GM12878 (cell line): ENCODE data around the gene AP3M1. TPM values are rescaled to one million over a fixed set of nuclear protein-coding genes. Genes with fewer than 3 reads are reported as not detected.

Experiments
- ASH2L ChIP-seq: fragments of 300-600, 200-600 bp; sonication (generic); IDR thresholded peaks from 2 replicates; pipeline ENCODE4 v1.6.1; 2017; ENCODE audit warnings: low read depth, mild to moderate bottlenecking, borderline replicate concordance
- CEBPB ChIP-seq, 2 experiments: fragments of 150-350 bp in 1 of 2; IDR thresholded peaks; 2 replicates each; pipeline ENCODE4 v1.6.1; 2012 to 2014; ENCODE audit warnings: low read depth in 2 of 2, low read length in 2 of 2, borderline replicate concordance in 1 of 2, inconsistent platforms in 1 of 2
- CREM ChIP-seq: IDR thresholded peaks from 2 replicates; pipeline ENCODE4 v1.6.1; 2014; ENCODE audit warnings: antibody characterized with exemption, low read depth
- DPF2 ChIP-seq: fragments of 450-650 bp; IDR thresholded peaks from 2 replicates; pipeline ENCODE4 v1.6.1; 2017; ENCODE audit warnings: mild to moderate bottlenecking
- EP300 ChIP-seq, 2 experiments: fragments of 150-350 bp in 1 of 2; IDR thresholded peaks; 2 replicates each; pipeline ENCODE4 v1.6.1; 2011 to 2012; ENCODE audit warnings: low read depth in 2 of 2, low read length in 2 of 2, borderline replicate concordance in 1 of 2, improper control_type of control experiment in 1 of 2, inconsistent platforms in 1 of 2; ENCODE audit not compliant: control insufficient read depth in 1 of 2
- GATAD2B ChIP-seq: fragments of 450-650 bp; conservative IDR thresholded peaks from 2 replicates; pipeline ENCODE4 v1.6.1; 2017; ENCODE audit warnings: low read depth, mild to moderate bottlenecking, moderate library complexity
- HDAC6 ChIP-seq: fragments of 200-600 bp; sonication (generic); IDR thresholded peaks from one replicate; pipeline ENCODE4 v1.8.0; 2017; ENCODE audit warnings: antibody characterized with exemption; ENCODE audit not compliant: unreplicated experiment
- NFYA ChIP-seq: IDR thresholded peaks from 2 replicates; pipeline ENCODE4 v1.6.1; 2011; ENCODE audit warnings: low read depth, mild to moderate bottlenecking, low read length, improper control_type of control experiment, borderline replicate concordance
- NR2C1 ChIP-seq: fragments of 450-650 bp; IDR thresholded peaks from 2 replicates; pipeline ENCODE4 v1.6.1; 2017; ENCODE audit warnings: antibody characterized with exemption, mild to moderate bottlenecking, moderate library complexity
- NR2C2 ChIP-seq: IDR thresholded peaks from 2 replicates; pipeline ENCODE4 v1.6.1; 2011; ENCODE audit warnings: borderline replicate concordance, low read depth; ENCODE audit not compliant: control insufficient read depth, insufficient read length
- SMAD5 ChIP-seq: IDR thresholded peaks from 2 replicates; pipeline ENCODE4 v1.6.1; 2016; ENCODE audit warnings: antibody characterized with exemption, low read depth
- ZNF24 ChIP-seq: fragments of 450-650 bp; IDR thresholded peaks from 2 replicates; pipeline ENCODE4 v1.6.1; 2017; ENCODE audit warnings: antibody characterized with exemption, mild to moderate bottlenecking
- ZNF384 ChIP-seq: IDR thresholded peaks from 2 replicates; pipeline ENCODE4 v1.6.1; 2012; ENCODE audit warnings: low read depth, mild to moderate bottlenecking, low read length, improper control_type of control experiment, borderline replicate concordance
- polyA plus RNA-seq, 11 experiments: library from polyadenylated mRNA; depleted of rRNA in 4 of 11; unstranded in 6 of 11; stranded (reverse) in 5 of 11; fragments of >200 nt; fragmentation: Nextera tagmentation in 4 of 11; fragmentation: Illumina TruSeq in 1 of 11; extraction: Ambion mirVana in 4 of 11; extraction: Trizol in 1 of 11; gene quantifications; 1 replicate in 1 of 11; 2 replicates in 10 of 11; pipeline versions ENCODE4 v1.2.1 to v1.2.3, GENCODE V29; 2011 to 2016; ENCODE audit warnings: inconsistent platforms in 2 of 11, missing spikeins in 2 of 11, low read depth in 1 of 11
- total RNA-seq, 4 experiments: library from RNA; depleted of rRNA in 3 of 4; stranded (reverse); fragments of >200 nt in 3 of 4; fragmentation: Illumina TruSeq in 1 of 4; extraction: Trizol in 1 of 4; gene quantifications; 2 replicates each; pipeline versions ENCODE4 v1.2.1 to v1.2.3, GENCODE V29; 2013 to 2021
- TF ChIP-seq, protein P1 (sequence below): IDR thresholded peaks from 2 replicates; pipeline ENCODE4 v1.6.1; 2011; ENCODE audit warnings: low read depth, low read length, improper control_type of control experiment, borderline replicate concordance
- TF ChIP-seq, protein P2 (sequence below): fragments of 450-650 bp; IDR thresholded peaks from 2 replicates; pipeline ENCODE4 v1.6.1; 2017; ENCODE audit warnings: mild to moderate bottlenecking, moderate library complexity

Gene AP3M1
- total and polyA plus RNA-seq, 10 of the 15 experiments (the other 5 are each of a cell fraction or from before 2014, with no cell fraction given) = 22.1 to 83.4 (median 47.7) TPM

DNA sequence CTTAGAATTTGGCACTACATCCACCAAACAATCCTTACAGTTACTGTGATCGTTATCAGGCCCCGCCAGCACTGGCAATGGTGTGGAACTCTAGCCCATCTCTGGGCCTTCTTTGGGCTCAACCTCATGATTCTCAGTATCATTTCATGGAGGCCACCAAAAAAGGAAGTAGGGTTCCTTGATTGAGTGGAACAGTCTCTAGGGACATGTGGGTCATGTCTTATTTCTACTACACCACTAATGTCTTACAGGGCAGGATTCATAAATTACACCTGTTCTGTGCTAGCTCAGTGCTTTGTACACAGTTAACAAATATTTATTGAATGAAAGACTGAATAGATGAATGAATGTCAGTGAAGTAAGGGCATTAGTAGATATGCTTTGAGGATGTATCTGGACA, 53.9 kb downstream of the AP3M1 start (continued):
- TF ChIP-seq CEBPB (IDR thresholded peaks at IDR 0.05; ENCODE audit: borderline replicate concordance in 1 of 2, low read depth in 2 of 2, low read length in 2 of 2) = no peak
- peak; percentile 66 for TF ChIP-seq ZNF24
- TF ChIP-seq, protein P1, sequence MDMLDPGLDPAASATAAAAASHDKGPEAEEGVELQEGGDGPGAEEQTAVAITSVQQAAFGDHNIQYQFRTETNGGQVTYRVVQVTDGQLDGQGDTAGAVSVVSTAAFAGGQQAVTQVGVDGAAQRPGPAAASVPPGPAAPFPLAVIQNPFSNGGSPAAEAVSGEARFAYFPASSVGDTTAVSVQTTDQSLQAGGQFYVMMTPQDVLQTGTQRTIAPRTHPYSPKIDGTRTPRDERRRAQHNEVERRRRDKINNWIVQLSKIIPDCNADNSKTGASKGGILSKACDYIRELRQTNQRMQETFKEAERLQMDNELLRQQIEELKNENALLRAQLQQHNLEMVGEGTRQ = no peak
- no peak for TF ChIP-seq ZNF384
- TF ChIP-seq ASH2L = no peak
- 0 out of 4 replicates have a peak, but pooled peaks of 1 of the 2 experiments have one; percentile 59 for TF ChIP-seq EP300 (IDR thresholded peaks at IDR 0.05; ENCODE audit: borderline replicate concordance in 1 of 2, control insufficient read depth in 1 of 2, low read depth in 2 of 2, low read length in 2 of 2)
- TF ChIP-seq SMAD5 = no peak
- peak; percentile 61; the same call in 1 of the 2 replicates for TF ChIP-seq DPF2
- no peak for TF ChIP-seq GATAD2B
- TF ChIP-seq, protein P2, sequence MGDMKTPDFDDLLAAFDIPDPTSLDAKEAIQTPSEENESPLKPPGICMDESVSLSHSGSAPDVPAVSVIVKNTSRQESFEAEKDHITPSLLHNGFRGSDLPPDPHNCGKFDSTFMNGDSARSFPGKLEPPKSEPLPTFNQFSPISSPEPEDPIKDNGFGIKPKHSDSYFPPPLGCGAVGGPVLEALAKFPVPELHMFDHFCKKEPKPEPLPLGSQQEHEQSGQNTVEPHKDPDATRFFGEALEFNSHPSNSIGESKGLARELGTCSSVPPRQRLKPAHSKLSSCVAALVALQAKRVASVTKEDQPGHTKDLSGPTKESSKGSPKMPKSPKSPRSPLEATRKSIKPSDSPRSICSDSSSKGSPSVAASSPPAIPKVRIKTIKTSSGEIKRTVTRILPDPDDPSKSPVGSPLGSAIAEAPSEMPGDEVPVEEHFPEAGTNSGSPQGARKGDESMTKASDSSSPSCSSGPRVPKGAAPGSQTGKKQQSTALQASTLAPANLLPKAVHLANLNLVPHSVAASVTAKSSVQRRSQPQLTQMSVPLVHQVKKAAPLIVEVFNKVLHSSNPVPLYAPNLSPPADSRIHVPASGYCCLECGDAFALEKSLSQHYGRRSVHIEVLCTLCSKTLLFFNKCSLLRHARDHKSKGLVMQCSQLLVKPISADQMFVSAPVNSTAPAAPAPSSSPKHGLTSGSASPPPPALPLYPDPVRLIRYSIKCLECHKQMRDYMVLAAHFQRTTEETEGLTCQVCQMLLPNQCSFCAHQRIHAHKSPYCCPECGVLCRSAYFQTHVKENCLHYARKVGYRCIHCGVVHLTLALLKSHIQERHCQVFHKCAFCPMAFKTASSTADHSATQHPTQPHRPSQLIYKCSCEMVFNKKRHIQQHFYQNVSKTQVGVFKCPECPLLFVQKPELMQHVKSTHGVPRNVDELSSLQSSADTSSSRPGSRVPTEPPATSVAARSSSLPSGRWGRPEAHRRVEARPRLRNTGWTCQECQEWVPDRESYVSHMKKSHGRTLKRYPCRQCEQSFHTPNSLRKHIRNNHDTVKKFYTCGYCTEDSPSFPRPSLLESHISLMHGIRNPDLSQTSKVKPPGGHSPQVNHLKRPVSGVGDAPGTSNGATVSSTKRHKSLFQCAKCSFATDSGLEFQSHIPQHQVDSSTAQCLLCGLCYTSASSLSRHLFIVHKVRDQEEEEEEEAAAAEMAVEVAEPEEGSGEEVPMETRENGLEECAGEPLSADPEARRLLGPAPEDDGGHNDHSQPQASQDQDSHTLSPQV = no peak
- TF ChIP-seq HDAC6 = no peak
- TF ChIP-seq NR2C2 = no peak
- TF ChIP-seq NR2C1 = no peak
- no peak for TF ChIP-seq NFYA
- TF ChIP-seq CREM = peak; percentile 72; the same call in 1 of the 2 replicates
